ENCODE data around the gene AP2A1.

The AP2A1 gene

DNA sequence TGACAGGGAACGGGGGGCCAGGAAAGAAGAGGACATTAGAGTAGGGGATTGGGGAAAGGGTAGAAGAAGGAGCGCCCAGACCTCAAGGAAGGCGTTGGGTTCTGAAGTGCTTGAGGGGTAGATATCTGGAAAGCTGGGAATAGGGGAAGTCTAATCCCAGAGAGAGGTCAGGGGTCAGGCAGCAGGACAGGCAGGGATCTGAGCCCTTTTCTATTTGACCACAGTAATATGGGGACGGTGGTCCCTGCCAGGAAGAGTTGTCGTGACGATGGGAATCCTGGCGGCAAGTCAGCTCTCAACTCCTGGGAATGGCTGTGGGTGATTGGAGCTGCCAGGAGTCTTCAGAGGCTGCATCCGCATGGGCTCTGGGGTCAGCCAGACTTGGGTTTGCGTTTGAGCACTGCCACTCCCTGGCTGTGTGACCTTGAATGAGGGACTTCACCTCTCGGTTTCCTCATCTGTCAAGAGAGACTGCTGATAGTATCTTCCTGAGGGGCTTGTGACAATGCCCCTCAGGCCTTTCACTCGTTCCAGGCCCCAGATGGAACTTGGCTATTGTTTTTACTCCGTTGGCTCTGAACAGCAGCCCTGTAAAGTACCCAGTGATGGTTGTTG is 1.3 kb downstream of the AP2A1 start:
- H3K4me3 ChIP-seq (ENCODE audit: low read depth, low read length), result peak overlapping the region; percentile 91
- no peak for DNase-seq (ENCODE audit: low read depth, low spot score)
- TF ChIP-seq, protein P1, sequence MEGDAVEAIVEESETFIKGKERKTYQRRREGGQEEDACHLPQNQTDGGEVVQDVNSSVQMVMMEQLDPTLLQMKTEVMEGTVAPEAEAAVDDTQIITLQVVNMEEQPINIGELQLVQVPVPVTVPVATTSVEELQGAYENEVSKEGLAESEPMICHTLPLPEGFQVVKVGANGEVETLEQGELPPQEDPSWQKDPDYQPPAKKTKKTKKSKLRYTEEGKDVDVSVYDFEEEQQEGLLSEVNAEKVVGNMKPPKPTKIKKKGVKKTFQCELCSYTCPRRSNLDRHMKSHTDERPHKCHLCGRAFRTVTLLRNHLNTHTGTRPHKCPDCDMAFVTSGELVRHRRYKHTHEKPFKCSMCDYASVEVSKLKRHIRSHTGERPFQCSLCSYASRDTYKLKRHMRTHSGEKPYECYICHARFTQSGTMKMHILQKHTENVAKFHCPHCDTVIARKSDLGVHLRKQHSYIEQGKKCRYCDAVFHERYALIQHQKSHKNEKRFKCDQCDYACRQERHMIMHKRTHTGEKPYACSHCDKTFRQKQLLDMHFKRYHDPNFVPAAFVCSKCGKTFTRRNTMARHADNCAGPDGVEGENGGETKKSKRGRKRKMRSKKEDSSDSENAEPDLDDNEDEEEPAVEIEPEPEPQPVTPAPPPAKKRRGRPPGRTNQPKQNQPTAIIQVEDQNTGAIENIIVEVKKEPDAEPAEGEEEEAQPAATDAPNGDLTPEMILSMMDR (IDR thresholded peaks at IDR 0.05; ENCODE audit: insufficient read depth, low read length, missing control alignments), result no peak
- CTCF ChIA-PET, result no interaction called here
- POLR2A ChIA-PET, result interaction anchor here (0.6 to 1.4 kb wide), 3 partner anchors 10 to 97 kb away, joined by 4 read pairs; no protein-coding TSS in a partner anchor

DNA sequence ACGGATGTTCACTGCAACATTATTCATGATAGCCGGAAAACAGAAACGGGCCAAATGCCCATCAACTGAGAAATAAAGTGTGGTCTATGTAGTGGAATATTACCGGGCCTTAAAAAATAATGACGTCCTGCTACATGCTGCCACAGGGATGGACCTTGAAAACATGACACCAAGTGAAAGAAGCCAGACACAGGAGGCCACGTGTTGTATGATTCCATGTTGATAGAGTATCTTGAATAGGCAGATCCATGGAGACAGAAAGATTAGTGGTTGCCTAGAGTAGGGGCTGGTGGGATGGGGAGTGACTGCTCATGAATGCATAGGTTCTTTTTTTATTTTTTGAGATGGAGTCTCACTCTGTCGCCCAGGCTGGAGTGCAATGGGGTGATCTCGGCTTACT is 3.7 kb downstream of the AP2A1 start:
- TF ChIP-seq, protein P1 (IDR thresholded peaks at IDR 0.05; ENCODE audit: insufficient read depth, low read length, missing control alignments), result no peak
- no peak for DNase-seq (ENCODE audit: low read depth, low spot score)
- no peak overlapping the region for H3K4me3 ChIP-seq (ENCODE audit: low read depth, low read length)
- CTCF ChIA-PET, result no interaction called here
- POLR2A ChIA-PET, result no interaction called here

DNA sequence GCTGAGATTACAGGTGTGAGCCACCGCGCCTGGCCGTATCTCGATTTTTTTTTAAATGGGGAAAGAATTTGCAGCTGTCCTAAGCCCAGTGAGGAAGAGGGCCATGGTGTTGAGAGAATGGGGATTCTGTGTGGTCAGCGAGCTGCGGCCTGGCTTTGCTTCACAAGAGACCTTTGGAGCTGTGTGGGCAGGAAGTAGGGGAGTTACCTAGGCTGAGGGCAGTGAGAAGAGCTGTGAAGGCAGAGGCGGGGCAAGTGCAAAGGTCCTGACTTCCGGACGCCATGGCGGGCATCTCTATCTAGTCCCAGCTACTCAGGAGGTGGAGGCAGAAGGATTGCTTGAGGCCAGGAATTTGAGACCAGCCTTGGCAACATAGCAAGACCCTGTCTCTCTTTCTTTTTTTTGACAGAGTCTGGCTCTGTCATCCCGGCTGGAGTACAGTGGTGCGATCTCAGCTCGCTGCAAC is 4.9 kb downstream of the AP2A1 start:
- CTCF ChIA-PET, result interaction anchor here (0.8 kb wide), 1 partner anchor 14 kb away, joined by 5 read pairs; no protein-coding TSS in a partner anchor
- DNase-seq (ENCODE audit: low read depth, low spot score), result no peak
- POLR2A ChIA-PET, result interaction anchor here (0.7 kb wide), 1 partner anchor 24 kb away, joined by 3 read pairs; no protein-coding TSS in a partner anchor
- TF ChIP-seq, protein P1 (IDR thresholded peaks at IDR 0.05; ENCODE audit: insufficient read depth, low read length, missing control alignments), result no peak
- no peak overlapping the region for H3K4me3 ChIP-seq (ENCODE audit: low read depth, low read length)

DNA sequence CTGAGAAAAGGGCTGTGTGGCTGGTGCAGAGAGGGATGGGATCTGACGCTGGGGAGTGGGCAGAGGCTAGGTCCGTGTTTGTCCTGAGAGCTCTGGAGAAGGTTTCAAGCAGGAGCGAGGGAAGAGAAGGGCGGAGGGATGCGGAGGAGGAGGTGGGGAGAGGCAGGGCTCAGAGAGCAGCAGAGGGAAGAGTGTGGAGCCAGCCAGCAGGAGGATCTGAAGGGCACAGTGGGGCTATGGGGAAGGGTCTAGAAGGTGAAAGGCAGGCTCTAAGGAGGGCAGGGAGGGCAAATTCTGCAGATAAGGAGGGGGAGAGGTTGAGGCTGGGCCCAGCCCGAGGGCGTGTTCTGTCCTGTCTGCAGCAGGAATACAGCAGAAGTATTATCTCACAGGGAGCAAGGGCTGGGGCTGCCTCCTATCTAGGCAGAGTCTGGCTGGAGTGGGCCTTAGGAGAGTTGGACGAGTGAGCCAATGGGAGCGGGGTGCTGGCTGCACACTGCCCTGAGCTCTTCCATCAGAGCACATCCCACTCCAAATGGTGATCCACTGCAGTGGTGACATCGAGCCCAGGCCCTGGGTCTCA is 6.1 kb downstream of the AP2A1 start:
- DNase-seq (ENCODE audit: low read depth, low spot score), result no peak
- CTCF ChIA-PET, result no interaction called here
- no peak overlapping the region for H3K4me3 ChIP-seq (ENCODE audit: low read depth, low read length)
- TF ChIP-seq, protein P1 (IDR thresholded peaks at IDR 0.05; ENCODE audit: insufficient read depth, low read length, missing control alignments), result no peak
- POLR2A ChIA-PET, result no interaction called here

DNA sequence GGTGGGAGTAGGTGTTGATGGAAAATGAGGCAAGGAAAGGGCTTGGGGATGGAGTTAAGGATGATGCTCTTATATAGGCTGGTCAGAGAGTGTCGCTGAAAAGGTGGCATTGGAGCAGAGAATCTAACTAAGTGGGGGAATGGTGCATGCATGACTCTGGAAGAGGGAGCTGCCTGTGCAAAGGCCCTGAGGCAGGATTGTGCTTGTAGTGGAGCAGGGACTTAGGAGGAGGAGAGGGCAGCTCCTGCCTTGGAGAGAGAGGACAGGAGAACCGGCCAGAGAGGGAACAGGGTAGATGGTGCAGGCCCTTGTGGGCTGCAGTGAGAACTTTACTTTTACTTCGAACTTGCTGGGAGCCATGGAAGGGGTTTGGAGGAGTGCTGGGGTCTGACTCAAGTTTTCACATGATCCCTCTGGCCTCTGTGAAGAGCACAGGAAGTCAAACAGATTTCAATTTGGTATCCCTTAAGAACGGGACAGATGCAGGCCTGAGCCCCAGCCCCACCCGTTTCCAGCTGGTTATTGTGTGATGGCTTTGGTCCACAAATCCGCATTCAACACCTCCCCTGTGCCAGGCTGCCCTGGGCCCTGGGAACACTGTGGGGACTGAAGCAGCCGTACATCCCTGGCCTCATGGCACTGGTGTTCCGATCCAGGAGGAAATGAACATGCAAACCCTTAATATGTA is 7.0 kb downstream of the AP2A1 start:
- DNase-seq (ENCODE audit: low read depth, low spot score), result no peak
- CTCF ChIA-PET, result no interaction called here
- POLR2A ChIA-PET, result no interaction called here
- no peak overlapping the region for H3K4me3 ChIP-seq (ENCODE audit: low read depth, low read length)
- TF ChIP-seq, protein P1 (IDR thresholded peaks at IDR 0.05; ENCODE audit: insufficient read depth, low read length, missing control alignments), result no peak

DNA sequence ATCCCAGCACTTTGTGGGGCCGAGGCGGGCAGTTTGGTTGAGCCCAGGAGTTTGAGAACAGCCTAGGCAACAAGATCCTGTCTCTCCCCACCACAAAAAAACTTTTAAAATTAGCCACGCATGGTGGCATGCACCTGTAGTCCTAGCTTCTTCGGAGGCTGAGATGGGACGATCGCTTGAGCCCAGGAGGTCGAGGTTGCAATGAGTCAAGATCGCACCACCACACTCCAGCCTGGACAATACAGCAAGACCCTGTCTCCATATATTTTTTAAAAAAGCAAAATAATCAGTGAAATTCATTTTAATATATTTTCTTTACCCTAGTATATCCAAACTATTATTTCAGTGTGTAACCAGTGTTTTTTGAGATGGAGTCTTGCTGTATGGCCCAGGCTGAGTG is 8.2 kb downstream of the AP2A1 start:
- POLR2A ChIA-PET, result no interaction called here
- DNase-seq (ENCODE audit: low read depth, low spot score), result no peak
- CTCF ChIA-PET, result no interaction called here
- H3K4me3 ChIP-seq (ENCODE audit: low read depth, low read length), result no peak overlapping the region
- TF ChIP-seq, protein P1 (IDR thresholded peaks at IDR 0.05; ENCODE audit: insufficient read depth, low read length, missing control alignments), result no peak

Data from AG04449 (cell line).